ENCODE results near the gene BMPR1A. TPM values are rescaled to one million over a fixed set of nuclear protein-coding genes. Genes with fewer than 3 reads are reported as not detected.

Gene BMPR1A
- total RNA-seq, 1 experiment from 2014 or later = 21.4 TPM

DNA sequence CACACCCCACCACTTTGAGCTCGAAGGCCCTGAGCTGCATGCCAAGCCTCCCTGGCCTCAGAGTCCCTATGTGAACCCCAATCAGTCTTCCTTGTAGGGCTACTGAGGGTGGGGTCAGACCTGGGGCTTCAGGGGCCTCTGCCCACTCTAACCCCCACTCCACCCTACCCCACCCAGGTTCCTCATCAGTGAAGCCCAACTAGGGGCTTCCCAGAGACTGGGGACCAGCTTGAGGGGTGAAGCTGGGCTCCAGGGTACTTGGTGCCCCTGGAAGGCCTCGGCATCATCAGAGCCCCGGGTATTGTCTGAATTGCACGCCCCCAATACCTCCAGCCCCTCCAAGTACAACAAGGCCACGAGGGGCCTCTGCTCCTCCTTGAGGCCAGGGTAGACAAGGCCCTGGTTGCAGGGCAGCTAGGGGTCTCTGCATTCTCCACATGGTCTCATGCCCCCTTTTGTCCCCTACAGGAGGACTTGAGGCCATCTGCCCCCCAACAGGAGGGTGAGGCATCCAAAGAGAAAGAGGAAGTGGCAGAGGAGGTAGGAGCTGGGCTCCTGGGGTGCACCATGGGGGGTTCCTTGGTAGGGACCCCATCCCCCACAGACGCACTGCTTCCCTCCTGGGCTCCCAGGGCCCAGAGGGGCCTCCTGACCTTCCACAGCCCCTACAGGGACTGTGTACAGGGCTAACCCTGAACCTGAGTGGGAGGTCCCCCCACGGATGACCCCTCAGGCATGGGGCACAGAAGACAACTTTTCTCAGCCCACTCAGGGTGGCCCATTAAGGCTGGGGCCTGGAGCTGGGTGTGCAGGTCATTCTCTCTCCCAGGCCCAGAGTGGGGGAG, 205.9 kb downstream of the BMPR1A start:
- Mint-ChIP-seq H3K27ac (ENCODE audit: unreplicated experiment) (no peak overlapping the region), H3K9me3 (ENCODE audit: low read depth, unreplicated experiment) (no peaks in the 10 kb centered on the region), H3K27me3 (ENCODE audit: unreplicated experiment) (no peaks in the 10 kb centered on the region), H3K36me3 (ENCODE audit: insufficient read depth, unreplicated experiment) (peaks cover 6% of the 10 kb centered on the region), H3K4me3 (ENCODE audit: low read depth, unreplicated experiment) (no peak overlapping the region), H3K4me1 (ENCODE audit: low read depth, unreplicated experiment) (peaks cover 9% of the 10 kb centered on the region)
- DNase-seq = no peak
- intact Hi-C loops (cut with micrococcal nuclease; ENCODE audit: unreplicated experiment) = no loop called here
- CTCF ChIA-PET = no interaction called here
- no TSS peak for BruUV-seq (replicated peaks)
- TF ChIP-seq, protein P1, sequence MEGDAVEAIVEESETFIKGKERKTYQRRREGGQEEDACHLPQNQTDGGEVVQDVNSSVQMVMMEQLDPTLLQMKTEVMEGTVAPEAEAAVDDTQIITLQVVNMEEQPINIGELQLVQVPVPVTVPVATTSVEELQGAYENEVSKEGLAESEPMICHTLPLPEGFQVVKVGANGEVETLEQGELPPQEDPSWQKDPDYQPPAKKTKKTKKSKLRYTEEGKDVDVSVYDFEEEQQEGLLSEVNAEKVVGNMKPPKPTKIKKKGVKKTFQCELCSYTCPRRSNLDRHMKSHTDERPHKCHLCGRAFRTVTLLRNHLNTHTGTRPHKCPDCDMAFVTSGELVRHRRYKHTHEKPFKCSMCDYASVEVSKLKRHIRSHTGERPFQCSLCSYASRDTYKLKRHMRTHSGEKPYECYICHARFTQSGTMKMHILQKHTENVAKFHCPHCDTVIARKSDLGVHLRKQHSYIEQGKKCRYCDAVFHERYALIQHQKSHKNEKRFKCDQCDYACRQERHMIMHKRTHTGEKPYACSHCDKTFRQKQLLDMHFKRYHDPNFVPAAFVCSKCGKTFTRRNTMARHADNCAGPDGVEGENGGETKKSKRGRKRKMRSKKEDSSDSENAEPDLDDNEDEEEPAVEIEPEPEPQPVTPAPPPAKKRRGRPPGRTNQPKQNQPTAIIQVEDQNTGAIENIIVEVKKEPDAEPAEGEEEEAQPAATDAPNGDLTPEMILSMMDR (IDR thresholded peaks at IDR 0.05; ENCODE audit: unreplicated experiment) = no peak

DNA sequence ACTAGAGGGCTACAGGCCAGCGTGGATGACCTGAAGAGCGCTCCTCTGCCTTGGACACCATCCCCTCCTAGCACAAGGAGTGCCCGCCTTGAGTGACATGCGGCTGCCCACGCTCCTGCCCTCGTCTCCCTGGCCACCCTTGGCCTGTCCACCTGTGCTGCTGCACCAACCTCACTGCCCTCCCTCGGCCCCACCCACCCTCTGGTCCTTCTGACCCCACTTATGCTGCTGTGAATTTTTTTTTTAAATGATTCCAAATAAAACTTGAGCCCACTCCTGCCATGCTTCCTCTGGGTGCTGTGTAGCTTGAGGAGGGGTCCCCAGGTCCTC, 206.5 kb downstream of the BMPR1A start:
- no peak for DNase-seq
- Mint-ChIP-seq H3K27me3 (ENCODE audit: unreplicated experiment) (no peaks in the 10 kb centered on the region), H3K4me1 (ENCODE audit: low read depth, unreplicated experiment) (peaks cover 9% of the 10 kb centered on the region), H3K9me3 (ENCODE audit: low read depth, unreplicated experiment) (no peaks in the 10 kb centered on the region), H3K27ac (ENCODE audit: unreplicated experiment) (no peak overlapping the region), H3K4me3 (ENCODE audit: low read depth, unreplicated experiment) (no peak overlapping the region), H3K36me3 (ENCODE audit: insufficient read depth, unreplicated experiment) (peaks cover 6% of the 10 kb centered on the region)
- BruUV-seq (replicated peaks) = no TSS peak
- CTCF ChIA-PET = no interaction called here
- TF ChIP-seq, protein P1 (IDR thresholded peaks at IDR 0.05; ENCODE audit: unreplicated experiment) = no peak
- intact Hi-C loops (cut with micrococcal nuclease; ENCODE audit: unreplicated experiment) = no loop called here

DNA sequence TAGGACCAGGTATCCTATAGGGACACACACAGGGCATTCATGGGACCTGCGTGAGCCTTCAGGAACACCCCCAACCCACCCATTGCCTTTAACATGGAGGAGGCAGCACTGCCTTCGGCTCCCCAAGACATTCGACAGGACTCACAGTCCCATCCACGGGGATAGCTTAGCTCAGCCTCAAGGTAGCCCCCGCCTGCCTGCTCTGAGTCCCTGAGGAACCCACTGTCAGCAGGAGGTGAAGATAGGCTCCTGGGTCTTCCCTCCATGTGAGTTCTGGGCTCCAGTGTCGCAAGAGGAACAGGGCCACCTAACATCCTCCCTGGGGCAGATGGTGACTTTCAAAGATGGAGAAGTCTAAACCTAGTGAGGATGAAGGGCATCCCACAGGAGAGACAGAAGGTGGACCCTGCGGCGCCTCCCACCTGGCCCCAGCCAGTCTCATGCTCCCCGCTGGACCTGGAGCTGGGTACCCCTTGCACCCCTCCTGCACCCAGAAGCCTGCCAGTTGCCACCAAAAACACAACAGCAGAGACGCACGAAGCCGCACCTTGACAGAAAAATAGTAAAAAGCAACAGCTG, 207.0 kb downstream of the BMPR1A start:
- intact Hi-C loops (cut with micrococcal nuclease; ENCODE audit: unreplicated experiment) = no loop called here
- Mint-ChIP-seq H3K36me3 (ENCODE audit: insufficient read depth, unreplicated experiment) (peaks cover 6% of the 10 kb centered on the region), H3K9me3 (ENCODE audit: low read depth, unreplicated experiment) (no peaks in the 10 kb centered on the region), H3K4me3 (ENCODE audit: low read depth, unreplicated experiment) (no peak overlapping the region), H3K27ac (ENCODE audit: unreplicated experiment) (no peak overlapping the region), H3K4me1 (ENCODE audit: low read depth, unreplicated experiment) (peaks cover 6% of the 10 kb centered on the region), H3K27me3 (ENCODE audit: unreplicated experiment) (no peaks in the 10 kb centered on the region)
- DNase-seq = no peak
- no TSS peak for BruUV-seq (replicated peaks)
- CTCF ChIA-PET = no interaction called here
- TF ChIP-seq, protein P1 (IDR thresholded peaks at IDR 0.05; ENCODE audit: unreplicated experiment) = no peak

DNA sequence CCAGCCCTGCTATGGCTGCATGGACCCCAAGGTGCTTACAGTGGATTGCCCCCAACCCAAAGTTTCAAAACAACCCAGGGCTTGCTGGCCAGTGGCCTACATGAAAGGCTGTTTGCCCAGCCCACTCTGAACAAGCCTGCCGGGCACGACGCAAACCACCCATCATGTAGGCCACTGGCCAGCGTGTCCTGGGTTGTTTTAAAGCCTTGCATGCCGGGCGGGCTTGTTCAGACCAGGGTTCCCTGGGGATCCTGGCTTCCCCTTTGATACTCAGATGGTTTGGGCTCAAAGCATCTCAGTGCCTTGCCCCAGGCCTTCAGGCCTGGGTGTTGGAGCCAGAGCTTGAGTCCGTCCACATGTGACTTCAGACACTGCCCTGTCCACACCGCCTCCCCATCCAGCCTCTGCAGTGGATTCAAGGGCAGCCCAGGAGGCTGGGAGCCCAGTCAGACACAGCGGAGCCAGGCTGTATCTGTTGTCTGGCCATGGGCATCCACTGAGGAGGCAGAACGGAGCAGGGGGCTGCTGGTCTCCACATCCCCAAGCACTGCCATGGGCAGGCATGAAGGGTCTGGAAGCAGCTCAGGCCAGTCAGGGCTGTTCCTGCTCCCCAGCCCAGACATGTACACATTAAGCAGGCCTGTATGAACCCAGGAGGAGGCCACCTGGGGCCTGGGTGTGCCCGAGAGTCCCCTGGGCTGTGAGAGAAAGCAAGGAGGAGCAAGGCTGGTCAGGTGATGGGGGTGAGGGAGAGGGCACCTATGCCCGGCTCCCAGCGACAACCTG, 207.8 kb downstream of the BMPR1A start:
- Mint-ChIP-seq H3K4me3 (ENCODE audit: low read depth, unreplicated experiment) (no peak overlapping the region), H3K9me3 (ENCODE audit: low read depth, unreplicated experiment) (no peaks in the 10 kb centered on the region), H3K36me3 (ENCODE audit: insufficient read depth, unreplicated experiment) (peaks cover 2% of the 10 kb centered on the region), H3K27me3 (ENCODE audit: unreplicated experiment) (no peaks in the 10 kb centered on the region), H3K4me1 (ENCODE audit: low read depth, unreplicated experiment) (no peaks in the 10 kb centered on the region), H3K27ac (ENCODE audit: unreplicated experiment) (no peak overlapping the region)
- no TSS peak for BruUV-seq (replicated peaks)
- CTCF ChIA-PET = no interaction called here
- no peak for DNase-seq
- intact Hi-C loops (cut with micrococcal nuclease; ENCODE audit: unreplicated experiment) = no loop called here
- TF ChIP-seq, protein P1 (IDR thresholded peaks at IDR 0.05; ENCODE audit: unreplicated experiment) = no peak

Measured in Calu3 (cell line).